GM19467 (cell line): ENCODE measurements around the gene KCNK5.

Source experiments
- ATAC-seq: cut with Tn5 transposase; IDR thresholded peaks from one replicate; pipeline ENCODE4 v1.9.1; 2021; ENCODE audit warnings: mild to moderate bottlenecking, moderate library complexity; ENCODE audit not compliant: unreplicated experiment

KCNK5 gene

GRCh38 chr6:39178235-39178634 lies 51.0 kb downstream of the KCNK5 start:
- ATAC-seq, result no peak

- ATAC-seq, result no peak
These were observed 52.1 kb downstream of the KCNK5 start for GRCh38 chr6:39177130-39177529.

DNA sequence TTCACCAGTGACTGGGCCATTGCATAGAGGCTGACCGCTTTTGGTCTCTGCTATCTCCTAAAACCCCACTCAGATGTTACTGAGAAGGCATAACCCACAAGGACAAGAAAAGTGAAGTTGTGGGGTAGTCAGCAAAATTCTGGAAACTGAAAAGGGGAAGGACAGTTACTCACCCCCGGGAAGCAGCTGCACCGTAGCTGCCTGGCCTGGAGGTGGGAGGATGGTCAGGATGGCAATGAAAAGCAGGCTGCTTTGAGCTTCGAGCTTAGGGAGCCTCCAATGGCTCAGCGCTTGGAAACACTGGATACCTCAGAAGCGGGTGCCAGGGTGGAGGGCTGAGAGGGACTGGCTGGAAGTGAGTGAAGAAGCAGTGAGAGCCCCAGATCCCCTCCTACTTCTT lies 56.0 kb downstream of the KCNK5 start:
- ATAC-seq, result no peak

GRCh38 chr6:39172377-39172757 lies 56.9 kb downstream of the KCNK5 start:
- ATAC-seq, result no peak

DNA sequence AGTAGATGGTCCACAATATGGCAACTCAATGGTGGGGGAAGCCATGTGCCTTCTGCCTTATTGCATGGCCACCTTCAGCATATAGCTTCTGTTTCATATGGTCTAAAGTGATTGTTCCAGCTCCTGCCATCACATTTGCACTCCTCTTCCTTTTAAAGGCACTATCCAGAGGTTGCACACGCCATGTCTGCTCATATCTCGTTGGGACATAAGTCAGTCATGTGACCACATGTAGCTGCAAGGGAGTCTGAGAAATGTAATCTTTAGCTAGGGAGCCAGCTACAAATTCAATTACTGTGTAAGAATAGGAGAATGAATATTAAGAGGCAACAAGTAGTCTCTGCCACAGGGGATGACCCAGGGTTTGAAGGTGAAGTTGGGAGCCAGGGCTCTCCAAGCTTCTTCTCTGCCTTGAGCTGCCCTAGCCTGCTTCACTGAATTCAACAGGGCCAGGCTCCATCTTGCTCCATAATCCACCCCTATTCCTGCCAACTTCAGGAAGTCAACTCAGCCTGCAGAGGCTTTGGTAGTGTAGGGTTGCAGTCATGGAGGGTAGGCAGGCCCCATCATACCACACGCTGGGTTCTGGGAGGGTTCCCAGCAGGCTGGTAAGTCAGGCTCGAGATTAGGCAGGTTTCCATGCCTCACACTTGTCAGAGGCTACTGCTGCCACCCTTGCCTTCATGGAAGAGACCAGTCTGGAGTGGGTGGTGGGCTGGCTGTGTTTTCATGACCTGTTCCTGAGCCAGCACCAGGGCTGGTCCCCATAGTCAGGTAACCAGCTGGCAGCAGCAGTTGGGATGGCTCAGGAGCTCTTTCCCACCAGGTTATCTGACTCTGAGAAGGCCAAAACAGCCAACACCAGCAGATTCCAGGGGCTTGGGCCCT lies 57.5 kb downstream of the KCNK5 start:
- no peak for ATAC-seq

GRCh38 chr6:39170860-39171259 lies 58.4 kb downstream of the KCNK5 start:
- no peak for ATAC-seq

- ATAC-seq, result no peak
These were observed 58.9 kb downstream of the KCNK5 start for GRCh38 chr6:39170389-39170788.

DNA sequence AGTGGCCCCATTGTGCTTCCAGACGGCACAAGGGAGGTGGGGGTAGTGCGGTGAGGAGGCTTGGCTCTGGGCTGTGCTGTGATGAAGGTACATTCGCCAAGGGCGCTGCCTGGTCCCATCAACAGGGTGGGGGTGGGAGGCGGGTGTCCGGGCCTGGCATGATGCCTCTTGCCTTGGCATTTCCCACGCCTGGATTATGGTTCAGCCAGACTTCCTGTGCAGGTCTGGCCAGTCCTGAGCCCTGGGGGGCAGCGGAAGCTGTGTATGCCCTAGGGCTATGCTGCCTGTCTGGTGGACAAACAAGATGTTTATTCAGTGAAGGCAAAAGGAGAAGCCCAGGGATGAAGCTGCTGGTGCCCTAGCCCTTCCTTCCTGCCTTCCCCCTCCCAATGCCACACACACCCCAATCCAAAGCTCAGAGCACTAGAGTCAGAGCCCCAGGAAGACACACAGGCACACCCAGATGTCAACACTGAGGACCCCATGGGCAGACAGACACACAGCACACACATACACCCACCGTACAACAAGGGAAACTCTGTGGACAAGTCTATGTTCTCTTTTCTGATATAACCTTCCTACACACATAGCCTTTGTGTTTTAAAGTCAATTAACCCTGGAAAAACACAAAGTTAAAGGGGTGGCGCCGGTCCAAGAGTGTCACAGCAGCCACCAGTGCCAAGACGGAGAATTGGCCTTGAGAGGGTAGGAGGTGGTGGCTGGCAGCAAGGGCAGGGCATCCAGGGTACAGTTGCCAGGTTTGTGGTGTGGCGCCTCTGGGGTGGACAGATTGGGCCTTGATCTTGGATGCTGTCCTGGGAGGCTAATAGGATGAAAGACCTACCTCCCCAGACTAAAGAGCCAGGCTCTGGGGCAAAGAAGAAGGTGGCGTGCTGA lies 59.6 kb downstream of the KCNK5 start:
- ATAC-seq, result no peak

DNA sequence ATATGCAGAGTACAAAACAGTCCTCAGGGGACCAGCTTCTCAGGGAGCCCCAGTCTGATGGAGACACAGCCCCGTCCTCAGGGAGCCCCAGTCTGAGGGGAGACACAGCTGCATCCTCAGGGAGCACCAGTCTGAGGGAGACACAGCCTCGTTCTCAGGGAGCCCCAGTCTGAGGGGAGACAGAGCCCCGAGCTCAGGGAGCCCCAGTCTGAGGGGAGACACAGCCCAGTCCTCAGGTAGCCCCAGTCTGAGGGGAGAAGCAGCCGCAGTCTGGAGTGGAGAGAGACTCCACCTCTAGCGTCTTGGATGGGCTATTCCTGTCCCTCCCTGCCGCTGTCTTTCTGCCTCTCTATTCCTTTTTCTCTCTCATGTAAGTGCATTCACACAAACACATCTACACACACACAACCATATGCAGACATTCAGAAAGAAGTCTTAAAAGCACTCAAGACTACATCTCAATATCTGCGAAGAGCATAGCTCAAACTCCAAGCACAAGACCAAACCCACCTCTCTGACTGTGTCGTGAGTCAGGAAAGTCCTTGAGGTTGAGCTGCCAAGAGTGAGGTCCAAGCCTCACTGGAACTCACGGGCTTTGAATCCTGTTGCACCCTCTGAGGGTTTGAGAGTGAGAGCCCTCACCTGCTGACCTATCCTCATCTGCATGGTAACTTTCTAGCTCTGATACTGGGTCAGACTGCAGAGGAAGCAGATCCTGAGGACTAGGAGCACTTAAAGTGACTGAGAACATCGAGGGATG lies 61.2 kb downstream of the KCNK5 start:
- no peak for ATAC-seq

DNA sequence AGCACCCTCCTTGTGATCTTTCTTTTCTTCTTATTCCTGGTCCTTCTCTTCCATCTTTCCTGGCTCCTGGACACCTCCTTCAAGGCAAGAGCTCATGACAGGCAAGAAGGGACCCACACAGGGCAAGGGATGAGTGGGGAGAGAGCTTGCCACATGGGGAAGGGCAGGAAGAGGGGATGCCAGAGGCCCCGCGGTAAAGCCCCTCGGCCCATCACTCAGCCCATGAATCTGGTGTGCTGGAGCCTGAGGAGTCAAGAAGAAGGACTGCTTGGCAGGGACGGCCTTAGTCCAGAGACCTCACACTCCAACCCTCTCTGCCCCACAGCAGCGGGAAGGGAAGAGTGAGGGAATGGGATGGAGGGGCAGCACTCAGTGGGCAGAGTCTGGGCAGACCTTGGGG lies 62.0 kb downstream of the KCNK5 start:
- no peak for ATAC-seq

DNA sequence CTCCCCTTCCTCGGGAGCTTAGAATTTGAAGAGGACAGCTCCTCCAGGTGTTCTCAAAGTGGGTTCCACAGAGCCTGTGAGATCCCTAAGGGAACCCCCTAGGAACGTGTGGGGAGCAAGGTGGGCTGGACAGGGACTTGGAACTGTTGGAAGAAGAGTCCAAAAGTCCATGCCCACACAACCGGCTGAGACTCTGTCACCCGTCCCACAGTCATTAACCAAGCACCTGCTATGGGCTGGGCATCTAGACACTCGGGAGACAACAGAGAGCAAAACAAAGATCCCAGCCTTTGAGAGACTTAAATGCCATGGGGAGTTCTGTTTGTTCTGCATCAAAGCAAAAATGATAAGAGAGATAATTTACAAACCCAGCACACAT lies 62.4 kb downstream of the KCNK5 start:
- ATAC-seq, result no peak

DNA sequence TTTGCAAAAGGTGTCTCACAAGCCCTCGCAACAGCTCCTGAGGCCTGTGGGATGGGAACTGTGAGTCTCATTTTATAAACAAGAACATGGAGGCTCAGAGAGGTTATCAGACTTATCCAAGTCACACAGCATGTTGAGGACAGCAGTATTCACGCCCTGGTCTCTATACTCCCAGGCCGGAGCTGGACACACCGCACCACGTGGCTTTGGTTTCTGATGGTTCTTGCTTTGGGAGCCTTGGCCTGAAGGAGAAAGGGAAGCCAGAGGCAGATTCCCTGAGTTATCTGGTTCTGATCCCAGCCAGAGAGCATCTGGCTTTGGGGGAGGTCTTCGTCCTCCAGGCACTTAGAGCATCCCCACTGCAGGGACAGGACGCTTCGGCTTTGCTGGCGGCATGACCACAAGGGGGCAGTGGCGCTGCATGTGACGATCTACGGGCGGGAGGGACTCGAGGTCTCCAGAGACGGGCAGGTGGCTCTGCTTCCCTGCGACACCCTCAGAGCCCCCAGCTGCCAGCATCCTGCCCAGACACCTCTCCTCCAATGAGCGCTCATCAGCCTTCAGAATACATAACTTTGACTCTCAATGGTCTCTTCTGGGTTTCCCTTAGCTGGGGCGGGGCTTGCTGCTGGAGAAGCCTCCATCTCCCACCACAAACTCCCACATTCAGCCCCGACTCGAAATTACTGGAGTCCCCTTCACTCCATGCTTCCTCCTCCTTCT lies 62.9 kb downstream of the KCNK5 start:
- ATAC-seq, result no peak

DNA sequence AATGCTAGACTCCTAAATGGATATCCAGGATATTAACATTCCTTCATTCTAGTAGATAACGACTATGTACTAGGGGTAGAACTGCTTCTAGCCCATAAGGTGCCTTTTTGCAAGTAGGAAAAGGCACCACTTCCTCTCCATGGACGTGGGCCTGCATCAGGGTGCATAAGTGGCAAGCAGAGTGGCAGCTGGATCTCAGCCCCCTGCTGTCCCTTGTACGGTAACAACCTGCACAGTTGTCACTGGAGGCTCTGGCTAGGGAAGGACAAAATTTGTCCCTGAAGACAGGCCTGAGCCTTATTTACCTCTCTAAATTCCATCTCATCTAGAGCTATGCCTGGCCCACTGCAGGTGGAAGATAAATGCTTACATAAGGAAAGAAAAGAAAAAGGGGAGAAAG lies 71.8 kb downstream of the KCNK5 start:
- no peak for ATAC-seq

DNA sequence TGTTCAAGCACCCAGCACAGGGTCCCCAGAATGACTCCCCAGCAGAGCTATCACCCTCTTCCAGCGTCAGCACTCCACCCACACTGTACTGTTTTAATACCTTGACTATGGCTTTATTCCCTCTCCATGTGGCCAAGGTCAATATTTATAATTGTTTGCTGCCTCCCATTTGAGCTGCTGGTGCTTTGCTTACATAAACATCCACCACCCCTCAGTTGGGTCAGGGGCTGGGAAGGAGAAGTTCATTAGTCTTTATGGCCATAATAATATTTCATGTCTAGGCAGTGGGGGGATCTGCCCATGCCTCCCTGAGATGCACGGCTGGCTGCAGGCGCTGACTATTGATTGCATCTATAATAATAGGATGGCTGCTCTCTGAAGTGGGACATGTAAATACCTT lies 72.5 kb downstream of the KCNK5 start:
- ATAC-seq, result no peak

DNA sequence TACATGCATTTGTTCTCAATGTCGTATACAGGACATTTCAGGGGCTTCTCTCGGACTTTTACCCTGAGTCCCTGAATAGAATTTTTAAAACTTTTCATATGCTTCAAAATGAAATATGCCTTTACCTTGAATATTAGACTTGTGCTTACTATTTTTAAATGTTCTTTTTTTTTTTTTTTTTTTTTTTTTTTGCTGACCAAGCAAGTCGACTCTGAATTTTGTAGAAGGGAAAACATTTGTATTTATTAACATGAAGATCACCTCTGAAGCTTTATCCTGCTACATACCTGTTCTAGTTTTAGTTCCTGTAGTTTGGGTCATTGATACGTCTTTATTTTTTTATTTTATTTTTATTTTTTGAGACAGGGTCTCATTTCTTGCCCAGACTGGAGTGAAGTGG lies 74.6 kb downstream of the KCNK5 start:
- no peak for ATAC-seq

DNA sequence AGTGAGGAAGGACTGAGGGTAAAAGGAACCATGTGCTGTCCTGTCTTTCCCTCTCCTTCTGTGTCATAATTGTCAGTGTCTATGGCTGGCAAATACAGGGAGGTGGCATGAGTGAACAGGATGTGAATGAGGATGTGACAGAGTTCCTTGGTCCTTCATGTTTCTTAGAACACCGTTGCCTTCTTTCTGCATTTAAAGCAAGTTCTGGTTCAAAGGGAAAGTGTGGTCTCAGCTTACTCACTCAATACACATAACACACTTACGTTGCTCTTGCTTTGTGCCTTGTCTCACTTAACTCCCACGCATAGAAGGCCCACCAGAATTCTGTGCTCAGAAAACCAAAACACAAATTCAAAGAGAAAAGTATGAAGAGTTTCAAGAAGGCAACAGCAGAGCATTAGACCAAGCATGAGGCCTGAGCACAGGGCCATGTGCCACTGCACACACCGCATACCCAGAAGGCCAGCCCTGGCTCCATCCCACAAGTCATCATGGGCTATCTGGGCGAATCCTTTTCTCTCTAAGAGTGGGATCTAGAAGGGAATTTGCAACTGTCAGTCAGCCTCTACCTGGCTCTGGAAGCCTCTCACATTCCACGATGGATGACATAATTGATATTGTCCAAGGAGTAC lies 75.4 kb downstream of the KCNK5 start:
- ATAC-seq, result no peak

DNA sequence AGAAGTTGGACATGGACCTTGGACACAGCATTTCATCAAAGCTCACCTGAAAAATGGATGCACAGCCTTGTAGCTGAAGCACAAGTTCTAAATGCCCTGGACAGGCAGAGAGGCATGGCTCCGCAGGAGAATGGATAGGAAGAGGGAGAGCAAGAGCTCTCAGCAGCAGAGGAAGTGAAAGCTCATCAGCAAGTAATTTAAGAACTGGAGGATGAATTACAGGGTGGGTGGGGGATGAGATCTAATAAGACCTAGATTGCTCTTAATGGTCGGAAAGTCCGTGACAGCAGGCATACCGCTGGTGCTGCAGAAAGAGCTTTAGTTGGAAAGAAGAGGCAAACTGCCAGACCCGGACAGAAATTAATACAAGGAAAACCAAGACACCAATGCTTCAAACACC lies 77.0 kb downstream of the KCNK5 start:
- ATAC-seq, result no peak

GRCh38 chr6:39151211-39151610 lies 78.1 kb downstream of the KCNK5 start:
- no peak for ATAC-seq

DNA sequence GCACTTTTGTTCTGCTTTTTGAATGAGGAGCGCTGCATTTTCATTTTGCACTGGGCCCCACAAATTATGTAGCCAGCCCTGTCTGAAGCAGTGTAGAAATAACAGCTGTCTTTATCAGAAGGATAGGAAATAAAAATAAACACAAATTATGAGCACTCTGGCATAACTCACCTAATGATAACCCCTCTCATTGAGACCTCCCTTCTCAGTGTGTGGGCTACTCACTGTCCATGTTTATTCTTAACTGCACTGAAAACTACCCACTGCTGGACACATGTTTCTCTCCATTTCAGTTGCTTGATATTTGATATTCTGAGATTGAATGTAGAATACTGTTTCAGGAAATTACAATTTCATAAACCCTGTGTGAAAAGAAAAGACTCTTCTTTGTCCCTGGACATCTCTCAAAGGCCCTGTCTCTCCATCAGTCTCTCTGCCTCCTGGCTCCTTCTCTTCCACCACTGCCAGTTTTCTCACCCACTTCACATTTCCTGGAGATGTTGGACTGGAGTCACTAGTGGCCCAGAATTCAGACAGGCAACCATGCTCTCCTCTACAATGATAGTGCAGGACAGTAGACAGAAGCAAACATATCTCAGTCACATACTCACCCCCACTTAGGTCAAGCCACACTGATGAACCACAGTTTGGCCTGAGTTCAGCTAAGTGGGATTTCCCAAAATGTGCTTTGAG lies 84.6 kb downstream of the KCNK5 start:
- ATAC-seq, result no peak
